ENCODE measurements around the gene RPL21.

- TF ChIP-seq TAF1 (IDR thresholded peaks at IDR 0.05; ENCODE audit: low read depth) (no peak), MAX (IDR thresholded peaks at IDR 0.05) (no peak), RAD21 (IDR thresholded peaks at IDR 0.05; ENCODE audit: low read depth) (no peak), CEBPB (IDR thresholded peaks at IDR 0.05) (no peak), FOXM1 (IDR thresholded peaks at IDR 0.05; ENCODE audit: borderline replicate concordance, low read depth) (no peak), ZBTB7A (IDR thresholded peaks at IDR 0.05; ENCODE audit: low read depth) (no peak), YY1 (IDR thresholded peaks at IDR 0.05; ENCODE audit: low read depth) (no peak), NFIC (IDR thresholded peaks at IDR 0.05) (no peak), EGR1 (IDR thresholded peaks at IDR 0.05) (no peak), REST (IDR thresholded peaks at IDR 0.05; ENCODE audit: low read depth) (no peak), EP300 (IDR thresholded peaks at IDR 0.05; ENCODE audit: borderline replicate concordance) (no peak), TEAD4 (IDR thresholded peaks at IDR 0.05) (no peak), CREB1 (IDR thresholded peaks at IDR 0.05; ENCODE audit: low read depth) (no peak), TCF12 (IDR thresholded peaks at IDR 0.05; ENCODE audit: low read depth) (no peak)
These were observed 8.7 kb upstream of the RPL21 start for GRCh38 chr13:27242702-27243101.

Data from Ishikawa (cell line).